Large intestine (tissue), 3 donors: ENCODE data around the gene RCVRN. TPM values are rescaled to one million over a fixed set of nuclear protein-coding genes. Genes with fewer than 3 reads are reported as not detected.

Experiments
- DNase-seq, 2 donors: peaks; one replicate each; pipeline versions ENCODE4 v3.0.0 to v3.0.0-alpha.2; 2013
- H3K27ac ChIP-seq: one replicate; pipeline ENCODE4 v1.5.1; 2013; ENCODE audit warnings: low read length
- H3K27me3 ChIP-seq: 2 replicates; pipeline ENCODE4 v1.6.1; 2013; ENCODE audit warnings: low read length; ENCODE audit not compliant: control insufficient read depth, insufficient read depth
- H3K36me3 ChIP-seq: 2 replicates; pipeline ENCODE4 v1.6.1; 2013; ENCODE audit warnings: low read length; ENCODE audit not compliant: control insufficient read depth, insufficient read depth
- H3K4me1 ChIP-seq: one replicate; pipeline ENCODE4 v1.6.1; 2013; ENCODE audit warnings: low read length; ENCODE audit not compliant: control insufficient read depth, insufficient read depth
- H3K4me3 ChIP-seq: one replicate; pipeline ENCODE4 v1.5.1; 2013; ENCODE audit warnings: low read length
- H3K9me3 ChIP-seq: one replicate; pipeline ENCODE4 v1.6.1; 2013; ENCODE audit warnings: mild to moderate bottlenecking, low read depth, low read length, moderate library complexity; ENCODE audit not compliant: control insufficient read depth
- WGBS: methylation state at CpG from one replicate; pipeline ENCODE4 v1.1.5; 2013; ENCODE audit warnings: low lambda C conversion rate; ENCODE audit not compliant: insufficient coverage; 5-methylcytosine and 5-hydroxymethylcytosine counted together
- polyA plus RNA-seq: library from polyadenylated mRNA; unstranded; fragments of 120-200 nt; gene quantifications from one replicate; pipeline ENCODE4 v1.2.1, GENCODE V29; 2013

Gene RCVRN
- polyA plus RNA-seq, 1 donor, result 0.63 TPM

GRCh38 chr17:9880582-9880999, 24.5 kb downstream of the RCVRN start:
- 100% methylated on average over 2 of the region's 3 CpGs for WGBS

DNA sequence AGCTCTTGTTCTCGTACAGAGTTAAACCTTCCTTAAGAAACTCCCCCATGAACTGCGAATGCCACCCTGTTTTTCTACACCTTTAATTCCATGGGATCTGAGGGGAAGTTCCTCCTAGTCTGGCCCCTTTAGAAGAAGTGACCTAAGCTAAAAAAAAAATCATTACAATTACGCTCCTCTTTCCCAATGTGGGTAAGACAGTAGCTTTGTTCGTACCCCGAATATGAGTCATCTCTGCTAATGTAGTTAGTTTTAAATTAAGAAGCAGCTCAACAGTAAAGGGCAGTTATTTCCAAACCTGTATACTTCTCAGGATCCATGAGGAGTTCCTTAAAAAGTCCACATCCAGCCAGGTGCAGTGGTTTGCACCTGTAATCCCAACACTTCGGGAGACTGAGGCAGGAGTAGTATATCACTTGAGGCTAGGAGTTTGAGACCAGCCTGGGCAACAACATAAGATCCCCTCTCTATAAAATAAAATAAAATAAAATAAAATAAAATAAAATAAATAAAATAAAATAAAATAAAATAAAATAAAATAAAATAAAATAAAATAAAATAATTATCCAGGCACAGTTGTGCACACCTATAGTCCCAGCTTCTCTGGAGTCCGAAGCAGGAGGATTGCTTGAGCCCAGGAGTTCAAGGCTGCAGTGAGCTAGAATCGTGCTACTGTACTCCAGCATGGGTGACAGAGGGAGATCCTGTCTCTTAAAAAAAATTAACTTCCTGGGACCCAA, 26.1 kb downstream of the RCVRN start:
- no peak for DNase-seq
- Histone ChIP-seq H3K27ac (no peak overlapping the region), H3K4me1 (no peaks in the 10 kb centered on the region), H3K9me3 (no peaks in the 10 kb centered on the region), H3K36me3 (no peaks in the 10 kb centered on the region), H3K4me3 (no peak overlapping the region), H3K27me3 (no peaks in the 10 kb centered on the region)
- WGBS, result 82% methylated on average over 3 of the region's 8 CpGs

More at GRCh38 chr17:9880582-9880999, 24.5 kb downstream of the RCVRN start:
- H3K9me3 ChIP-seq, result no peaks in the 10 kb centered on the region
- no peaks in the 10 kb centered on the region for H3K4me1 ChIP-seq
- no peak overlapping the region for H3K27ac ChIP-seq
- no peaks in the 10 kb centered on the region for H3K36me3 ChIP-seq
- H3K27me3 ChIP-seq, result no peaks in the 10 kb centered on the region
- H3K4me3 ChIP-seq, result no peak overlapping the region
- no peak for DNase-seq

GRCh38 chr17:9878356-9878755, 26.7 kb downstream of the RCVRN start:
- H3K9me3 ChIP-seq, result no peaks in the 10 kb centered on the region
- no peak for DNase-seq
- H3K27me3 ChIP-seq, result no peaks in the 10 kb centered on the region
- H3K4me1 ChIP-seq, result no peaks in the 10 kb centered on the region
- no peaks in the 10 kb centered on the region for H3K36me3 ChIP-seq
- no CpG with 5 or more reads among the region's 3 CpGs for WGBS
- H3K27ac ChIP-seq, result no peak overlapping the region
- H3K4me3 ChIP-seq, result no peak overlapping the region

- no peak for DNase-seq
- no CpG with 5 or more reads among the region's 3 CpGs for WGBS
- no peaks in the 10 kb centered on the region for H3K9me3 ChIP-seq
- no peaks in the 10 kb centered on the region for H3K4me1 ChIP-seq
- no peak overlapping the region for H3K4me3 ChIP-seq
- no peaks in the 10 kb centered on the region for H3K36me3 ChIP-seq
- H3K27me3 ChIP-seq, result no peaks in the 10 kb centered on the region
- no peak overlapping the region for H3K27ac ChIP-seq
Measured at GRCh38 chr17:9875441-9875840, 29.6 kb downstream of the RCVRN start.

- no CpG with 5 or more reads among the region's 3 CpGs for WGBS
- Histone ChIP-seq H3K4me1 (no peaks in the 10 kb centered on the region), H3K4me3 (no peak overlapping the region), H3K27ac (no peak overlapping the region), H3K36me3 (no peaks in the 10 kb centered on the region), H3K9me3 (no peaks in the 10 kb centered on the region), H3K27me3 (no peaks in the 10 kb centered on the region)
- DNase-seq, result no peak
Measured at GRCh38 chr17:9874722-9875121, 30.3 kb downstream of the RCVRN start.

- Histone ChIP-seq H3K36me3 (no peaks in the 10 kb centered on the region), H3K27ac (no peak overlapping the region), H3K27me3 (no peaks in the 10 kb centered on the region), H3K4me3 (no peak overlapping the region), H3K4me1 (no peaks in the 10 kb centered on the region), H3K9me3 (no peaks in the 10 kb centered on the region)
- no peak for DNase-seq
- no CpG with 5 or more reads among the region's 6 CpGs for WGBS
Measured at GRCh38 chr17:9872852-9873251, 32.2 kb downstream of the RCVRN start.

DNA sequence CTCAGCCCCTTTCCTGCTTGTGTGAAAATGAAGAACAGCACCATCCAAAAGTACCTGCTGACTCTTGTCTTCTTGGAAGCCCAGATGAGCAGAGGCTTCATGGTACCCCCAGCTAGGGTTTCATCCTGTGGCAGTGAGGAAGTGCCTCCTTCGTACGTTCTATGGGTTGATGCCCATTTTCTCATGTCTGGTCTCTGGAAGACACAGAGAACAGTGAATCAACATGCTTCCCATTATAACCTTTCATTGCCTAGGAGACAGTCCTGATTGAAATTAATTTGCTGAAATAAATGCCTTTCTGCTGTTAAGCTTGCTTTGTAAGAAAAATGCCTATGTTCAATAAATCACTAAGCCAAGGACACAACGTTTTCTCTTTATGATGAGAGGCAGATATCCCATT, 36.5 kb downstream of the RCVRN start:
- Histone ChIP-seq H3K4me3 (no peak overlapping the region), H3K36me3 (no peaks in the 10 kb centered on the region), H3K9me3 (no peaks in the 10 kb centered on the region), H3K27me3 (no peaks in the 10 kb centered on the region), H3K4me1 (no peaks in the 10 kb centered on the region), H3K27ac (no peak overlapping the region)
- WGBS, result 86% methylated on average over 1 of the region's 3 CpGs
- DNase-seq, result no peak

DNA sequence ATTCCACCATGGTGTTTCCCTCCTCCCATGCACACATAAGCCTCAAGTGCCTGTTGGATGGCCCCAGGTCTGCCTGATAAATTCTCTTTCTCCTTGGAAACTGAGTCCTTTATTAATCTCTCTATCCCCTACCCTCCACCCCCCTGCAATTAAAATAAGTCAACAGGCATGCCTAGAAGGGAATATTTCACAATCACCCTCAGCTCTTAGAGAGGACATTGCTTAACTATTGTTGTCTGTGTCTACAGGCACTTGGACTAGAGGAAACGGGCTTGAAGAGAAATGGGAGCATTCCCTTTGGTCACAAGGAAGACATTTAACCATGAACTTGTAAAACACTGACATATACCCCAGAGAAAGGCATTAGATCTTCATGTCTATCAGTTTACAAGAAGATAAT, 39.5 kb downstream of the RCVRN start:
- WGBS, result 80% methylated on average over 1 of the region's 1 CpG
- H3K36me3 ChIP-seq, result no peaks in the 10 kb centered on the region
- no peaks in the 10 kb centered on the region for H3K27me3 ChIP-seq
- H3K4me3 ChIP-seq, result no peak overlapping the region
- H3K27ac ChIP-seq, result no peak overlapping the region
- H3K4me1 ChIP-seq, result no peaks in the 10 kb centered on the region
- H3K9me3 ChIP-seq, result no peaks in the 10 kb centered on the region
- no peak for DNase-seq

DNA sequence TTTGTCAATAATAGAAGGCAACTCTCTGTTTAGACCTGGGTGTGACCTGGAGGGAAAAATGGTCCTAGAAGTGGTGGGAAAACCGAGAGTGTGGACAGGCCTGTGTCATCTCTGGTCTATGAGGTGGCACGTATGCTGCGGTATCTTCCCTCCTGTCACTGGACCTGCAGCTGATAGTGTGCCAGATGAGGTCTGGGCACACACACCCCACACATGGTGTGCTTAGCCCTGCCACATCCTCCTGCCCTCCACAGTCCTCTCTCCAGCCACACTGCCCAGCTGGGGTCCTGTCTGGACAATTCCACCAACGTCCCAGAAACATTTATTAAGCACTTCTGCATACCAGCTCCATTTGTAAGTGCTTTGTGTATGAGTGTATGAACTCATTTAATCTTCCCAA, 42.1 kb downstream of the RCVRN start:
- Histone ChIP-seq H3K9me3 (no peaks in the 10 kb centered on the region), H3K27ac (no peak overlapping the region), H3K27me3 (no peaks in the 10 kb centered on the region), H3K4me1 (no peaks in the 10 kb centered on the region), H3K36me3 (no peaks in the 10 kb centered on the region), H3K4me3 (no peak overlapping the region)
- DNase-seq, result no peak
- WGBS, result no CpG with 5 or more reads among the region's 4 CpGs

- no CpG with 5 or more reads among the region's 1 CpG for WGBS
- Histone ChIP-seq H3K4me3 (no peak overlapping the region), H3K27ac (no peak overlapping the region)
Measured at GRCh38 chr17:9862220-9862619, 42.9 kb downstream of the RCVRN start.

GRCh38 chr17:9860851-9861250, 44.2 kb downstream of the RCVRN start:
- no peaks in the 10 kb centered on the region for H3K4me1 ChIP-seq

More at GRCh38 chr17:9862220-9862619, 42.9 kb downstream of the RCVRN start:
- no peak for DNase-seq
- H3K27me3 ChIP-seq, result no peaks in the 10 kb centered on the region
- no peaks in the 10 kb centered on the region for H3K4me1 ChIP-seq
- H3K9me3 ChIP-seq, result no peaks in the 10 kb centered on the region
- H3K36me3 ChIP-seq, result no peaks in the 10 kb centered on the region

More at GRCh38 chr17:9860851-9861250, 44.2 kb downstream of the RCVRN start:
- H3K27me3 ChIP-seq, result no peaks in the 10 kb centered on the region
- 80% methylated on average over 1 of the region's 7 CpGs for WGBS
- H3K36me3 ChIP-seq, result no peaks in the 10 kb centered on the region
- H3K27ac ChIP-seq, result no peak overlapping the region
- H3K4me3 ChIP-seq, result no peak overlapping the region
- DNase-seq, result no peak
- H3K9me3 ChIP-seq, result no peaks in the 10 kb centered on the region
